A172 (cell line): ENCODE measurements around the gene LDLRAD1. TPM values are rescaled to one million over a fixed set of nuclear protein-coding genes. Genes with fewer than 3 reads are reported as not detected.
"Not testable (repeated sequence)": the region's sequence is repeated elsewhere in the genome, so short reads cannot be mapped to it uniquely, and the experiment has no call there.

Experiments used
- DNase-seq: peaks from one replicate; pipeline ENCODE4 v3.0.0-alpha.2; 2015; ENCODE audit warnings: low spot score
- total RNA-seq: library from RNA; depleted of rRNA; stranded (reverse); fragments of >200 nt; shearing (Covaris generic); gene quantifications from 2 replicates; pipeline ENCODE4 v1.2.3, GENCODE V29; 2014

Gene LDLRAD1
- total RNA-seq, 1 experiment from 2014 or later: not detected

- DNase-seq: peak; percentile 54
These were observed 1.4 kb downstream of the LDLRAD1 start for GRCh38 chr1:54016343-54017282.

- DNase-seq: no peak
These were observed 3.9 kb downstream of the LDLRAD1 start for GRCh38 chr1:54014009-54014629.

- no peak for DNase-seq
These were observed 4.5 kb downstream of the LDLRAD1 start for GRCh38 chr1:54013393-54014008.

- no peak for DNase-seq
These were observed 5.1 kb downstream of the LDLRAD1 start for GRCh38 chr1:54012863-54013262.

GRCh38 chr1:54012008-54012325 is 6.0 kb downstream of the LDLRAD1 start:
- DNase-seq: no peak

- no peak for DNase-seq
These were observed 6.5 kb downstream of the LDLRAD1 start for GRCh38 chr1:54011316-54012007.

GRCh38 chr1:54010415-54011117 is 7.4 kb downstream of the LDLRAD1 start:
- DNase-seq: no peak

- no peak for DNase-seq
These were observed 8.6 kb downstream of the LDLRAD1 start for GRCh38 chr1:54009406-54009805.

GRCh38 chr1:54008876-54009275 is 9.1 kb downstream of the LDLRAD1 start:
- no peak for DNase-seq

GRCh38 chr1:54007613-54008012 is 10.4 kb downstream of the LDLRAD1 start:
- DNase-seq: no peak

GRCh38 chr1:54006508-54006907 is 11.5 kb downstream of the LDLRAD1 start:
- DNase-seq: no peak

- no peak for DNase-seq
These were observed 13.4 kb downstream of the LDLRAD1 start for GRCh38 chr1:54004481-54005049.

GRCh38 chr1:54003750-54004480 is 14.1 kb downstream of the LDLRAD1 start:
- not testable (repeated sequence) for DNase-seq

GRCh38 chr1:54003249-54003646 is 14.7 kb downstream of the LDLRAD1 start:
- DNase-seq: no peak

GRCh38 chr1:54002544-54003248 is 15.3 kb downstream of the LDLRAD1 start:
- DNase-seq: no peak

GRCh38 chr1:54001591-54001990 is 16.4 kb downstream of the LDLRAD1 start:
- no peak for DNase-seq

GRCh38 chr1:53999920-54000319 is 18.1 kb downstream of the LDLRAD1 start:
- no peak for DNase-seq

GRCh38 chr1:53998223-53998622 is 19.8 kb downstream of the LDLRAD1 start:
- DNase-seq: no peak

- no peak for DNase-seq
These were observed 22.3 kb downstream of the LDLRAD1 start for GRCh38 chr1:53995683-53996082.

- not testable (repeated sequence) for DNase-seq
These were observed 23.5 kb downstream of the LDLRAD1 start for GRCh38 chr1:53994516-53994915.
